T-helper 2 cell treated with Interferon-gamma antibody and Interleukin-4, amounts not matched to agents 5 μg/mL and 100 μg/mL, for 36 hours (primary cell): ENCODE data around the gene MYPOP.

Experiments used
- DNase-seq: peaks from one replicate; pipeline ENCODE4 v3.0.0; 2021; ENCODE audit warnings: low spot score
- H3K27ac Mint-ChIP-seq: one replicate; pipeline ENCODE4 v1.8.0; 2021; ENCODE audit warnings: mild to moderate bottlenecking, mixed read lengths
- H3K27me3 Mint-ChIP-seq: one replicate; pipeline ENCODE4 v1.8.0; 2021; ENCODE audit warnings: low read depth, mixed read lengths
- H3K36me3 Mint-ChIP-seq: one replicate; pipeline ENCODE4 v1.8.0; 2021; ENCODE audit warnings: low read depth, mixed read lengths
- H3K4me1 Mint-ChIP-seq: one replicate; pipeline ENCODE4 v1.8.0; 2021; ENCODE audit warnings: low read depth, mixed read lengths
- H3K4me3 Mint-ChIP-seq: one replicate; pipeline ENCODE4 v1.8.0; 2022; ENCODE audit warnings: mild to moderate bottlenecking, moderate library complexity, mixed read lengths
- H3K9me3 Mint-ChIP-seq: one replicate; pipeline ENCODE4 v1.8.0; 2021; ENCODE audit warnings: mixed read lengths

The MYPOP gene

GRCh38 chr19:45883881-45884681, 18.3 kb downstream of the MYPOP start:
- DNase-seq: no peak
- peaks cover 15% of the 10 kb centered on the region for H3K4me1 Mint-ChIP-seq
- no peaks in the 10 kb centered on the region for H3K9me3 Mint-ChIP-seq
- H3K4me3 Mint-ChIP-seq: peak overlapping the region; percentile 81
- peaks cover 4% of the 10 kb centered on the region for H3K36me3 Mint-ChIP-seq
- H3K27me3 Mint-ChIP-seq: no peaks in the 10 kb centered on the region
- H3K27ac Mint-ChIP-seq: no peak overlapping the region

- no peak for DNase-seq
- H3K27me3 Mint-ChIP-seq: no peaks in the 10 kb centered on the region
These were observed 18.9 kb downstream of the MYPOP start for GRCh38 chr19:45883586-45883880.

GRCh38 chr19:45882652-45883585, 19.5 kb downstream of the MYPOP start:
- peaks cover 17% of the 10 kb centered on the region for H3K4me1 Mint-ChIP-seq
- H3K9me3 Mint-ChIP-seq: no peaks in the 10 kb centered on the region
- DNase-seq: peak; percentile 84
- H3K36me3 Mint-ChIP-seq: peaks cover 4% of the 10 kb centered on the region
- H3K27me3 Mint-ChIP-seq: no peaks in the 10 kb centered on the region
- peak overlapping the region; percentile 63 for H3K27ac Mint-ChIP-seq
- H3K4me3 Mint-ChIP-seq: peak overlapping the region; percentile 81

More at GRCh38 chr19:45883586-45883880, 18.9 kb downstream of the MYPOP start:
- peak overlapping the region; percentile 81 for H3K4me3 Mint-ChIP-seq
- H3K9me3 Mint-ChIP-seq: no peaks in the 10 kb centered on the region
- peaks cover 4% of the 10 kb centered on the region for H3K36me3 Mint-ChIP-seq
- peaks cover 16% of the 10 kb centered on the region for H3K4me1 Mint-ChIP-seq
- H3K27ac Mint-ChIP-seq: peak overlapping the region; percentile 63

- no peak for DNase-seq
- peaks cover 4% of the 10 kb centered on the region for H3K36me3 Mint-ChIP-seq
- no peak overlapping the region for H3K4me3 Mint-ChIP-seq
- no peaks in the 10 kb centered on the region for H3K27me3 Mint-ChIP-seq
- peaks cover 16% of the 10 kb centered on the region for H3K4me1 Mint-ChIP-seq
- no peaks in the 10 kb centered on the region for H3K9me3 Mint-ChIP-seq
- H3K27ac Mint-ChIP-seq: no peak overlapping the region
These were observed 20.4 kb downstream of the MYPOP start for GRCh38 chr19:45881909-45882528.

- Mint-ChIP-seq H3K4me1 (peaks cover 18% of the 10 kb centered on the region), H3K27me3 (no peaks in the 10 kb centered on the region)
These were observed 21.1 kb downstream of the MYPOP start for GRCh38 chr19:45881082-45881908.

GRCh38 chr19:45879971-45880370, 22.4 kb downstream of the MYPOP start:
- Mint-ChIP-seq H3K27ac (no peak overlapping the region), H3K9me3 (no peaks in the 10 kb centered on the region), H3K36me3 (peaks cover 4% of the 10 kb centered on the region), H3K4me1 (peaks cover 21% of the 10 kb centered on the region), H3K27me3 (peaks cover 6% of the 10 kb centered on the region), H3K4me3 (no peak overlapping the region)
- no peak for DNase-seq

More at GRCh38 chr19:45881082-45881908, 21.1 kb downstream of the MYPOP start:
- H3K27ac Mint-ChIP-seq: no peak overlapping the region
- no peaks in the 10 kb centered on the region for H3K9me3 Mint-ChIP-seq
- no peak overlapping the region for H3K4me3 Mint-ChIP-seq
- peaks cover 4% of the 10 kb centered on the region for H3K36me3 Mint-ChIP-seq
- no peak for DNase-seq

- no peak for DNase-seq
- Mint-ChIP-seq H3K27ac (no peak overlapping the region), H3K9me3 (no peaks in the 10 kb centered on the region), H3K4me3 (no peak overlapping the region), H3K36me3 (peaks cover 4% of the 10 kb centered on the region), H3K4me1 (peaks cover 21% of the 10 kb centered on the region), H3K27me3 (peaks cover 10% of the 10 kb centered on the region)
These were observed 23.4 kb downstream of the MYPOP start for GRCh38 chr19:45879055-45879454.

- Mint-ChIP-seq H3K27ac (no peak overlapping the region), H3K36me3 (peaks cover 2% of the 10 kb centered on the region), H3K9me3 (no peaks in the 10 kb centered on the region), H3K4me1 (peaks cover 19% of the 10 kb centered on the region), H3K27me3 (peaks cover 10% of the 10 kb centered on the region), H3K4me3 (no peak overlapping the region)
- peak; percentile 29 for DNase-seq
These were observed 24.2 kb downstream of the MYPOP start for GRCh38 chr19:45878043-45878794.

GRCh38 chr19:45876411-45877197, 25.8 kb downstream of the MYPOP start:
- no peak for DNase-seq
- peak overlapping the region; percentile 6 for H3K4me3 Mint-ChIP-seq
- no peaks in the 10 kb centered on the region for H3K9me3 Mint-ChIP-seq
- H3K27ac Mint-ChIP-seq: peak overlapping the region; percentile 72
- peaks cover 14% of the 10 kb centered on the region for H3K4me1 Mint-ChIP-seq
- no peaks in the 10 kb centered on the region for H3K36me3 Mint-ChIP-seq
- H3K27me3 Mint-ChIP-seq: peaks cover 10% of the 10 kb centered on the region

GRCh38 chr19:45876161-45876410, 26.3 kb downstream of the MYPOP start:
- Mint-ChIP-seq H3K27ac (peak overlapping the region; percentile 72), H3K36me3 (no peaks in the 10 kb centered on the region), H3K4me1 (peaks cover 11% of the 10 kb centered on the region), H3K9me3 (no peaks in the 10 kb centered on the region), H3K4me3 (peak overlapping the region; percentile 6), H3K27me3 (peaks cover 10% of the 10 kb centered on the region)
- DNase-seq: peak; percentile 56

GRCh38 chr19:45874620-45874966, 27.8 kb downstream of the MYPOP start:
- H3K4me3 Mint-ChIP-seq: no peak overlapping the region
- DNase-seq: no peak
- H3K9me3 Mint-ChIP-seq: no peaks in the 10 kb centered on the region
- no peak overlapping the region for H3K27ac Mint-ChIP-seq
- H3K4me1 Mint-ChIP-seq: peaks cover 11% of the 10 kb centered on the region
- H3K27me3 Mint-ChIP-seq: peaks cover 10% of the 10 kb centered on the region
- H3K36me3 Mint-ChIP-seq: no peaks in the 10 kb centered on the region

- Mint-ChIP-seq H3K9me3 (no peaks in the 10 kb centered on the region), H3K4me3 (no peak overlapping the region), H3K36me3 (no peaks in the 10 kb centered on the region), H3K4me1 (peaks cover 8% of the 10 kb centered on the region), H3K27ac (no peak overlapping the region), H3K27me3 (peaks cover 10% of the 10 kb centered on the region)
- no peak for DNase-seq
These were observed 29.1 kb downstream of the MYPOP start for GRCh38 chr19:45873219-45873772.
